TTC549 (cell line): ENCODE results near the gene NFS1.
"Not testable (repeated sequence)": the region's sequence is repeated elsewhere in the genome, so short reads cannot be mapped to it uniquely, and the experiment has no call there.

ENCODE experiments used
- FAIRE-seq: peaks from 2 replicates; lab custom pipeline; 2012; peaks lifted over from hg19 to GRCh38; lab: Jason Lieb, UNC

Gene NFS1

GRCh38 chr20:35729283-35729807 lies 30.2 kb upstream of the NFS1 start:
- no peak for FAIRE-seq

- no peak for FAIRE-seq
Observed at GRCh38 chr20:35726842-35727711, 27.9 kb upstream of the NFS1 start.

DNA sequence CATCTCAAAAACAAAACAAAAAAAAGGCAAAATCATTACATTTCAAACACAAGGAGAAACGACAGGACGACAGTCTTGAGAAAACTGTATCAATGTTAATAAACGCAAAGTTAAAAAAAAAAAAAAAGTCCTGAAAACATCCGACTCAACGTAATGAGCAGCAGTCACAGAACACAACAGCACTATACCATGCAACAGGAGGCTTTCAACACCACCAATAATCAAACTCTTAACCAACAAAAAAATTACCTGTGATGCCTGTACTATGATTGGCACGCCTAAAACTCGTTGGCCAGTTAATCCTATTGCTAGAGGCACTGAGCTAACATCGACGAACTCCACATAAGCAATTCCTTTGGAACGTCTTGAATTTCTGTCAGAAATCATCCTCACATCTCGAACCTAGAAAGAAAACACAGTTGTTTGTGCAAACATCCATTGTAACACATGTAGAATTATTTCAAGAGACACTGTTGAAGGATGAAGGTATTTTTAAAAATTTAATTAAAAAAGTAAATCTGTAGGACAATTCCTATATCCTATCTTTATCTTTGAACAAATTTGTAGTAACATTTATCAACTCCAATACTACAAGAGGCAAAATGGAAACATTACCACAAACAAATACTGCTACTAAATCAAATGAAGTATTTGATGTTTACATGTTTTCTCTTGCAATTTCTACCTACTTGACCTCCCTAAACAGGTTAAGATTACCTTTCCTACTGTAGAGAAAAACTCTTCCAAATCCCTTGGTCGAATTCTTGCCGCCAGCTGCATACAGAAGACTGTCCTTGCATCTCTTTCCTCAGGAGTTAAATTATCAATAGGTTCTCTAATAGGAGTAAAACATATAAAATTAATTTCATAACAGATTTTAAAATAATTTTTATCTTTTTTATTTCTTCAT lies 25.4 kb upstream of the NFS1 start:
- no peak for FAIRE-seq

GRCh38 chr20:35723652-35724320 lies 24.6 kb upstream of the NFS1 start:
- FAIRE-seq: not testable (repeated sequence)

DNA sequence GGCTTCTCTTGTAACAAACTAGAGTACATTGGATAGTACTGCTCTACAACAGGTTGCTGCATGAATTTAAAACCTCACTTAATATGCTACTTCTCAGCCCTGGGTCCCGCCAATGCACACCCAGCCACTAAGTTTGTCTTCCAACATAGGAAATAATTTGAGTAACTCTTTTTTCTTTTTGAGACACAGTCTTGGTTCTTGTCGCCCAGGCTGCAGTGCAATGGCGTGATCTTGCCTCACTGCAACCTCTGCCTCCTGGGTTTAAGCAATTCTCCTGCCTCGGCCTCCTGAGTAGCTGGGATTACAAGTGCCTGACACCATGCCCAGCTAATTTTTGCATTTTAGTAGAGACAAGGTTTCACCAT lies 24.1 kb upstream of the NFS1 start:
- FAIRE-seq: not testable (repeated sequence)

- no peak for FAIRE-seq
Observed at GRCh38 chr20:35721621-35722020, 22.5 kb upstream of the NFS1 start.

DNA sequence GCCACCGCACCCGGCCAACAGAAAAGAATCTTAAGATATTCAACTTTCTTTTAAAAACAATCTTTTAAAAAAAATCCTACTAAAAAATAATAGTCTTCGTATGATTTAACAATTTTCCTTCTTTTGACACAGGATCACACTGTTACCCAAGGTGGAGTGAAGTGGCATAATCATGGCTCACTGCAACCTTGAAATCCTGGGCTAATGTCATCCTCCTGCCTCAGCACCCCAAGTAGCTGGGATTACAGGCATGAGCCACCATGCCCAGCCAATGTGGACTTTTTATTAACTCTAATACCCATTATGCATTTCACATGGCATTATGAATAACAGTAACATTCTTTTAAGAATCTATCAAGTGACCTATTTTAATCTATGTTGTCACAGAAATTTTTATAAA lies 22.1 kb upstream of the NFS1 start:
- FAIRE-seq: no peak

GRCh38 chr20:35720165-35721123 lies 21.3 kb upstream of the NFS1 start:
- no peak for FAIRE-seq

DNA sequence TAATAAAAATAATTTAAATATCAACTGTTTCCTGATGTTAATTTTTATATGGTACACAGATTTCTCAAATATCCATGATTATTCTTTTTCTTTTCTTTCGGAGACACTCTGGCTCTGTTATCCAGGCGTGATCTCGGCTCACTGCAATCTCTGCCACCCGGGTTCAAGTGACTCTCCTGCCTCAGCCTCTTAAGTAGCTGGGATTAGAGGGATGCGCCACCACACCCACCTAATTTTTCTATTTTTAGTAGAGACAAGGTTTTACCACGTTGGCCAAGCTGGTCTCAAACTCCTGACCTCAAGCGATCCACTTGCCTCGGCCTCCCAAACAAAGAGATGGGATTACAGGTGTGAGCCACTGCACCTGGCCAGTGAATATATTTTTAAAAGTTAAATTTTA lies 20.6 kb upstream of the NFS1 start:
- no peak for FAIRE-seq

DNA sequence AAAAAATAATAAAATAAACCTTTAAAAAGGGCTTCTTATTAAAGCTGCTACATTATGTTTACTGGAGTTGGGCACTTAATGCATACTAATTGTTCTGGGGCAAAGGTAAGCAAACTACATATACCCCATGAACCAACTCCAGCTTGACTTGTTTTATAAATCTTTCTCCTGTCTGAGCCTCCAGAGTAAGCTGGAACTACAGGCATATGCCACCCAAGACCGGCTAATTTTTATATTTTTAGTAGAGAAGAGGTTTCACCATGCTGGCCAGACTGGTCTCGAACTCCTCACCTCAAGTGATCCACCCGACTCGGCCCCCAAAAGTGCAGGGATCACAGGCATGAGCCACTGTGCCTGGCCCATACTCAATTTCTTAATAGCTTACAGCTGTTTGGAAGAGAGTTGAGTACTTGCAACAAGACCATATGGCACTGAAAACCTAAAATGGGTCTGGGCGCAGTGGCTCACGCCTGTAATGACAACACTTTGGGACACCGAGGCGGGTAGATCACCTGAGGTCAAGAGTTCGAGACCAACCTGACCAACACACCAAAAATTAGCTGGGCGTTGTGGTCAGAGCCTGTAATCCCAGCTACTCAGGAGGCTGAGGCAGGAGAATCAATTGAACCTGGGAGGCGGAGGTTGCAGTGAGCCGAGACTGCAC lies 20.0 kb upstream of the NFS1 start:
- FAIRE-seq: no peak

DNA sequence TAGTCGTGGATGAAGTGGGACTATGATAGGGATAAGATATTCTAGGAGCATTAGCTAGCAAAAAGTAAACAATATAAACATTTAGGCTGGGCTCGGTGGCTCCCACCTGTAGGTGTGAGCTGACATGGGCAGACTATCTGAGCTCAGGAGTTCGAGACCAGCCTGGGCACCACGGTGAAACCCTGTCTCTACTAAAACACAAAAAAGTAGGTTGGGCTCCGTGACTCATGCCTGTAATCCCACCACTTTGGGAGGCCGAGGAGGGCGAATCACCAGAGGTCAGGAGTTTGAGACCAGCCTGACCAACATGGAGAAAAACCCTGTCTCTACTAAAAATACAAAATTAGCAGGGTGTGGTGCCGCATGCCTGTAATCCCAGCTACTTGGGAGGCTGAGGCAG lies 19.2 kb upstream of the NFS1 start:
- not testable (repeated sequence) for FAIRE-seq

- no peak for FAIRE-seq
Observed at GRCh38 chr20:35716330-35716729, 17.2 kb upstream of the NFS1 start.

DNA sequence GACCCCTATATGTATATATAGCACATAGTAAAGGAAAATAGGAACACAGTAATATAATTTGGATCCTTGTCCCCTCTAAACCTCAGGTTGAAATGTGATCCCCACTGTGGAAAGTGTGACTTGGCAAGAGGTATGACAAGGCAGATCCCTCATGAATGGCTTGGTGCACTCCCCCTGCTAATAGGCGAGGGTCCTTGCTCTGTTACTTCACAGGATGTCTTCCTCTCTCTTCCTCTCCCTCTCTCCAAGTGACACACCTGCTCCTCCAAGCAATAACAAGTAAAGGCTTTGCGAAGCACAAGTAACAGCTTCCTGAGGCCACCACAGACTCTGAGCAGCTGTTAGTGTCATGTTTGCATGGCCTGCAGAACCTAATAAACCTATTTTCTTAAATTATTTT lies 16.5 kb upstream of the NFS1 start:
- FAIRE-seq: no peak

GRCh38 chr20:35714127-35714526 lies 15.0 kb upstream of the NFS1 start:
- no peak for FAIRE-seq

DNA sequence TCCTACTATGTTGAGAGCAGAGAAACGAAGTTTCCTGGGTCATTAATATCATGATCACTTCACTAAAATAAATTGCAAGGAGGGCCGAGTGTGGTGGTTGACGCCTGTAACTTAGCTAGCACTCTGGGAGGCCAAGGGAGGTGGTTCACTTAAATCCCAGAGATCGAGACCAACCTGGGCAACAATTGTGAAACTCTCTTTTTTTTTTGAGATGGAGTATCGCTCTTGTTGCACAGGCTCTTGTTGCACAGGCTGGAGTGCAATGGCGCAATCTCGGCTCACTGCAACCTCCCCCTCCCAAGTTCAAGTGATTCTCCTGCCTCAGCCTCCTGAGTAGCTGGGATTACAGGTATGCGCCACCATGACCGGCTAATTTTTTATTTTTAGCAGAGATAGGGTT lies 14.0 kb upstream of the NFS1 start:
- FAIRE-seq: not testable (repeated sequence)

GRCh38 chr20:35711588-35712209 lies 12.5 kb upstream of the NFS1 start:
- no peak for FAIRE-seq

DNA sequence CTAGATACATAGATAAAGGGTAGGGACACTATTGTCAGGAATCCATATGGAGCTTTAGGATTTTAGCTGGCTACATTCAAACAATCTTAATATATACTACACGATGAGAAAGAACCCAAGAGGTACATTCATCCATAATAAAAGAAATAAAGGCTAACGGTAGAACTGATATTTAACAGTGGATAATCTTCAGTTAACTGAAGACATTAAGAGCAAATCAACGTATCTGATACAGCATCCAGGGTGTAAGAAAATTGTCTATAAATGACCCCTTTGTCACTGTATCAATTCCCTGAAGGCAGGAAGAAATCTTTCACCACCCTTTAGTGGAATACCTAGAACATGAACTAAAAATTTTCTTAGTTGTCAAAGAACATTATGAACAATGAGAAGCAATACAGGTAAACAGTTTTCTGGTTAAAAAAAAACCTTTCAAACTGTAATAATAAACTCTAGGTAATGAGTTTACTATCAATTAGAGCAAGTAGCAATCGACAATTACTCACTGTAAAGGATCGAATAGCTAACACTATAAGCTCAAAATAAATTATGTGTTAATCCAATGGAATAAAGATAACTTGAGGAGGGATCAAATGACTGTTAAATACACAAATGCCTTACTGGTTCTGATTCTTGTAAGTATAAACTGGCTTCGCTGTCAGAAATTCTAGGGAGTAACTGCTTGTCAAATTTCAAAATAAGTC lies 11.9 kb upstream of the NFS1 start:
- FAIRE-seq: no peak

DNA sequence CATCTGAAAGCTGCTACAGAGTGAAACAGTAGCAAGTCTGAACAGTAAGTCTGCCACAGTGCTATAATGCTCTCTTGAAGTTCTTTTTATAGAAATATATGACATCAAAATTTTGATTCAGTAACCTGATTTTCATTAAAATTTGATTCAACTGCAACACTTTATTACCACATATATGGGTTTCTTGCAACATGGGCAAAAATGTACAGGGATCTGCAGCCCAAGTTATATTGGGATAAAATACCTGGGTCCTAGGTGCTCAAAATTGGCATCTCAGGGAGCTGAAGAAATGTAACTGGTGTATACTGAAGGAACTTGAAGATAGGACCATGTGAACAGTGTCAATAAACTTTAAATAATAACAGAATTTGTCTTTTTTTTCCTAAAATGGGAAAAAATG lies 10.9 kb upstream of the NFS1 start:
- no peak for FAIRE-seq

DNA sequence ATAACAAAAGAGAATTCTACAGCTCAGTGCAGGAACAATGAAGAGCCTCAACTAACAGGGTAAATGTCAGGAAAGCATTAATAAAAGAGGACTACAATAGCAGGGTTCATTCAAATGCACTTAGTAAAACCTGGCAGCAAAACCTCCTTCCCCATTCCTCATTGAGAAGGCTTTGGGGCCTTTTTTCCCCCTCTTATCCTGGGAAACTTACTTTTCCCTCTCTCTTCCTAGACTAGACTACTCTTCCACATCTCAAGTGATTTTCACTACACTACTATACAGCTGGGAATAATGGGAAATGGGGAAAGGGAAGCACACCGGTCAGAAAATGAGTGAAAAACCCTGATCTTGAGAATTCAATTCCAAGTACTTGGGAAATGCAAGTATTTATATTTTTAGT lies 10.1 kb upstream of the NFS1 start:
- no peak for FAIRE-seq

GRCh38 chr20:35708502-35708901 lies 9.3 kb upstream of the NFS1 start:
- FAIRE-seq: no peak
